ENCODE data around the gene SLC15A5.

GRCh38 chr12:16152885-16153673 is 124.4 kb downstream of the SLC15A5 start:
- TF ChIP-seq ZNF24 (tag by site-specific recombination; IDR thresholded peaks at IDR 0.05) = no peak
- TF ChIP-seq CTCF (tag by site-specific recombination; IDR thresholded peaks at IDR 0.05) = no peak
- TF ChIP-seq ZFP41 (tag by site-specific recombination; IDR thresholded peaks at IDR 0.05; ENCODE audit: borderline replicate concordance) = no peak
- TF ChIP-seq ZNF658 (tag by site-specific recombination; IDR thresholded peaks at IDR 0.05) = no peak
